T-helper 1 cell treated with Interleukin-12 subunit alpha and Interleukin-12 subunit beta and Interleukin-4 antibody, amounts not matched to agents 30 μg/mL and 1 μg/mL, for 36 hours (primary cell): ENCODE data around the gene NELL1.

ENCODE experiments used
- H3K27ac Mint-ChIP-seq: one replicate; pipeline ENCODE4 v1.8.0; 2021; ENCODE audit warnings: mild to moderate bottlenecking, mixed read lengths
- H3K27me3 Mint-ChIP-seq: one replicate; pipeline ENCODE4 v1.8.0; 2021; ENCODE audit warnings: low read depth, mixed read lengths
- H3K36me3 Mint-ChIP-seq: one replicate; pipeline ENCODE4 v1.8.0; 2021; ENCODE audit warnings: low read depth, mixed read lengths
- H3K4me1 Mint-ChIP-seq: one replicate; pipeline ENCODE4 v1.8.0; 2021; ENCODE audit warnings: low read depth, mixed read lengths
- H3K4me3 Mint-ChIP-seq: one replicate; pipeline ENCODE4 v1.8.0; 2021; ENCODE audit warnings: mild to moderate bottlenecking, moderate library complexity, mixed read lengths
- H3K9me3 Mint-ChIP-seq: one replicate; pipeline ENCODE4 v1.8.0; 2021; ENCODE audit warnings: mixed read lengths

The NELL1 gene

DNA sequence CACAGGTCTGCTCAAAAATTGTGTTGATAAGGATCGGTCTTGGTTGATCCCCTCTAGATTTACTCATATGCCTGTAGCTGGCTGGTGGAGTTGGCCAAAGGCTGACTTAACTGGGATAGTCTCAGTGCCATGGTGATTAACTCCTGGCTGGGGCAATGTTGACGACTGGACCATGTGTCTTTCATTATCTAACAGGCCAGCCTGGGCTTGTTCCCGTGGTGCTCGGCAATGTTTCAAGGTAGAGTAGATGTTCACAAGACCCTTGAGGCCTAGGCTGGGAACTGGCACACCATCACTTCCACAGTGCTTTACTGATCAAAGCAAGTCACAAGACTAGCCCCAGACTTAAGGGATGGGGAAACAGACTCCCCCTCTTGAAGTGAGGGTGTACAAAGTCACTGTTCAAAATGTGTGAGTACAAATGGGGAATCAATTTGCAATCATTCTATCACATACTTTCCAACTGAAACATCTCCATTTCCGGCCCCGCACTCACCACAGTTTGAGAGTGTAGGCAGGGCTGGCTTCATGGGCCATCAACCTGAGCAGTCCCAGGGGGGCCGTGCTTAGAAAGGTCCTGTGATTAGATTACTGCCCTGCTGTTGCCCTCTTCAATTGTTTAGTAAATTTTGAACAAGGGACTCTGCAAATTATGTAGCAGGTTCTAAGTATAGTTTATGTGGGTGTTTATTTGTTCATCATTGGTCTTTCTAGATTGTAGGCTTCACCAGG is 240.8 kb downstream of the NELL1 start:
- Mint-ChIP-seq H3K27me3 (no peaks in the 10 kb centered on the region), H3K9me3 (no peaks in the 10 kb centered on the region), H3K4me1 (no peaks in the 10 kb centered on the region), H3K36me3 (no peaks in the 10 kb centered on the region), H3K4me3 (no peak overlapping the region), H3K27ac (no peak overlapping the region)

- Mint-ChIP-seq H3K27ac (no peak overlapping the region), H3K9me3 (no peaks in the 10 kb centered on the region), H3K36me3 (no peaks in the 10 kb centered on the region), H3K27me3 (no peaks in the 10 kb centered on the region), H3K4me1 (no peaks in the 10 kb centered on the region), H3K4me3 (no peak overlapping the region)
Observed at GRCh38 chr11:20910733-20911132, 241.3 kb downstream of the NELL1 start.

- Mint-ChIP-seq H3K36me3 (no peaks in the 10 kb centered on the region), H3K9me3 (no peaks in the 10 kb centered on the region), H3K27me3 (no peaks in the 10 kb centered on the region), H3K4me3 (no peak overlapping the region), H3K4me1 (no peaks in the 10 kb centered on the region), H3K27ac (no peak overlapping the region)
Observed at GRCh38 chr11:20912065-20912821, 242.9 kb downstream of the NELL1 start.

- no peak overlapping the region for H3K4me3 Mint-ChIP-seq
- H3K9me3 Mint-ChIP-seq, result no peaks in the 10 kb centered on the region
- H3K36me3 Mint-ChIP-seq, result no peaks in the 10 kb centered on the region
- no peaks in the 10 kb centered on the region for H3K4me1 Mint-ChIP-seq
- no peaks in the 10 kb centered on the region for H3K27me3 Mint-ChIP-seq
- H3K27ac Mint-ChIP-seq, result no peak overlapping the region
Observed at GRCh38 chr11:20912922-20913512, 243.6 kb downstream of the NELL1 start.

DNA sequence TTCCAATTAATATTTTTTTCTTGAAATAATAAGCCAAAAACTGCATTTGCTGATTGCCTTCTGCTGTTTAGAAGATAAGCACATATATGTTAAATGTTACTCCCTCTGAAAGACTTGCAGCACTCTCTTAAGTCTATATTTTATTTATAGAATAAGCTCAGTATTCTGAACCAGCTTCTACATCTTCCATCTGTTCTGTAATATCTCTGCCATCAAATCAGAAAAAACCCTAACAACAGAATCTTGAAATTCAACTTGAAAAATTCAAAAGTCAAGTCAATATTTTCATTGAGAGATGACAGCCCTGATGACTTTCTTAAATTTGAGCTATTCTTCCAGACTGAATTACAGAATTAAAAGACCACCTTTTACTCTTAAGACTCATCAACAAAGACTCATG is 247.9 kb downstream of the NELL1 start:
- no peak overlapping the region for H3K27ac Mint-ChIP-seq

DNA sequence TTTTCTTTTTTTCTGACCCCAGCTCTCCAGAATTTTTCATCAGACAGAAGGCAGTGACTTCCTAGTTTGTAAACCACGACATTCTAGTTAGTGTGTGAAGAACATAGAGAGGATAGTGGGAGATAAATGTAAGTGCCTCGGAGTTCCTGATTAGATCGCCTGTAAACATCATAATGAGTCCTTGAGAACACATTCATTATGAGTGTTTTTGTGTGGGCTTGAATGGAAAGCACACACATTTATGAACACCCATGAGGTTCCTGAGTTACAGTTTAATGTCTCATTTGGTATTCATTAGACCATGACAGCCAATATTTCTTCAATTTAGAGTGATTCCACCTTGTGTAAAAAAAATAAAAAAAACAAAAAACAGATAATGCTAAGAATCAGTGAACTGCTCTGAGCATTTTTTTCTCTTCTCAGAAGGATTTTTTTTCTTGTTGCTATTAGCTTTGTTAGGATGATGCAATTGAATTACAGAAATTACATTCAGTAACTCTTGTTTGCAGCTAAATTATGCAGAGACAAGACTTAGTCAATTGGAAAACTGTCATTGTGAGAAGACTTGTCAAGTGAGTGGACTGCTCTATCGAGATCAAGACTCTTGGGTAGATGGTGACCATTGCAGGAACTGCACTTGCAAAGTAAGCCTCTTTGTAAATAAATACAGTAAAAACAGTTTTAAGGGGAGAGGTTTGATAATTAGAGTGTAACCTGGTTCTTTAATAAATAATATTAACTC is 257.6 kb downstream of the NELL1 start:
- Mint-ChIP-seq H3K36me3 (no peaks in the 10 kb centered on the region), H3K4me3 (no peak overlapping the region), H3K27ac (no peak overlapping the region), H3K27me3 (no peaks in the 10 kb centered on the region), H3K4me1 (no peaks in the 10 kb centered on the region), H3K9me3 (no peaks in the 10 kb centered on the region)

More for the DNA sequence above, 247.9 kb downstream of the NELL1 start:
- Mint-ChIP-seq H3K27me3 (no peaks in the 10 kb centered on the region), H3K9me3 (no peaks in the 10 kb centered on the region), H3K4me3 (no peak overlapping the region), H3K4me1 (no peaks in the 10 kb centered on the region), H3K36me3 (no peaks in the 10 kb centered on the region)

DNA sequence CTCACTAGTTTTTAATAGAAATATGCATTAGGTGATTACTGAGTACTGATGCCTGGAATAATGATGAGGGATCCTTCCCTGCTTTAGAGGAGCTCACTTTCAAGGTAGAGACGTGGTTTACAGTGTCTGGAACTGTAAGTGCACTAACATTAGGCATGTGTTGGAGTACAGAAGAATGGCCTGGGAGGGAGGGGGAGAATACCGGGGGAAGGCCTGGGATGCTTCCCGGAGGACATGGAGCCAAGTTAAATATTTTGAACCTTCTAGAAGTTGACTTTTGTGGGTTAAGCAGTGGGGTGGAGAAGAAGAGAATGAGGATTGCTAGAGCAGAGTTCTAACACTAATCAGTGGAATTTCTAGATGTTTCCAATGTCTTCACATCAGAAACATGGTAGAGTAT is 261.6 kb downstream of the NELL1 start:
- Mint-ChIP-seq H3K4me3 (no peak overlapping the region), H3K27ac (no peak overlapping the region), H3K9me3 (no peaks in the 10 kb centered on the region), H3K36me3 (no peaks in the 10 kb centered on the region), H3K4me1 (no peaks in the 10 kb centered on the region), H3K27me3 (no peaks in the 10 kb centered on the region)

- no peaks in the 10 kb centered on the region for H3K9me3 Mint-ChIP-seq
- H3K36me3 Mint-ChIP-seq, result no peaks in the 10 kb centered on the region
- no peaks in the 10 kb centered on the region for H3K27me3 Mint-ChIP-seq
- no peak overlapping the region for H3K4me3 Mint-ChIP-seq
- H3K4me1 Mint-ChIP-seq, result no peaks in the 10 kb centered on the region
- H3K27ac Mint-ChIP-seq, result no peak overlapping the region
Observed at GRCh38 chr11:20933086-20933485, 263.7 kb downstream of the NELL1 start.

DNA sequence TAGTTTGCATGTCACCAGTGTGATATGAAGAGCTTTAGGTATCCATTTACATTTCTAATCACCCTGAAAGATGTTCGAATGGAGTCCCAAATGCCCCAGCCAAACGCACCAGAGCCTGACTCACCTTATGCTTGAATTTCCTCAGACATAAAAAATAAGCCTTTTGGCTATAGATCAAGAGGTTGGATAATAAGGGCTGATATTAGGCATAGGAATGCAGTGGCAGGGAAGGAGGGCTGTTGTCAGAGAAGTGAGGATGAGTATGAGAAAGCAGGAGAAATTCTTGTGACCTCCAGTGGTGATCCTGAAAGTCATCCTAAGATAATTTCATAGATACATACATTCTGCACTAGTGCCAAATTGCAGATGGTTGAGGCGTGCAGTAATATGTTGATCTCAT is 264.6 kb downstream of the NELL1 start:
- no peak overlapping the region for H3K4me3 Mint-ChIP-seq
- H3K9me3 Mint-ChIP-seq, result no peaks in the 10 kb centered on the region
- no peaks in the 10 kb centered on the region for H3K4me1 Mint-ChIP-seq
- no peaks in the 10 kb centered on the region for H3K36me3 Mint-ChIP-seq
- H3K27me3 Mint-ChIP-seq, result no peaks in the 10 kb centered on the region
- no peak overlapping the region for H3K27ac Mint-ChIP-seq

DNA sequence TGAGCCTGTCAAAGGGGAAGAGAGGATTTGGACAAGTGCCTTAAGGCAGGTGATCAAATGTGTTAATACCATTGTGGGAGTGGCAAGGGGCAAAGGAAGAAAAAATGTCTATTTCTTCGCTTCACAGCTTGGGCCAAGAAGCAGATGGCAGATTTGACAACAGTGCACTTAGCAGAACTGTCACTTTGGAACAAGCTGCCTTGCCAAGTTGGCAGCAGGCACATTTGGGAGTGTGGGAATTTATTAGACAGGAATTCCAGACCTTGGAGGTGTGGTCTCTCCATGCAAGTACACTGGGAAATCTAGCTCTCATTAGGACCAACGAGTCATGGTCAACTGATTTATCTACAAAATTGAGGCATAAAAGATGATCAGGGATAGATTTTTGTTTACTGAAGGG is 265.1 kb downstream of the NELL1 start:
- Mint-ChIP-seq H3K27ac (no peak overlapping the region), H3K4me1 (no peaks in the 10 kb centered on the region), H3K4me3 (no peak overlapping the region), H3K27me3 (no peaks in the 10 kb centered on the region), H3K9me3 (no peaks in the 10 kb centered on the region), H3K36me3 (no peaks in the 10 kb centered on the region)

DNA sequence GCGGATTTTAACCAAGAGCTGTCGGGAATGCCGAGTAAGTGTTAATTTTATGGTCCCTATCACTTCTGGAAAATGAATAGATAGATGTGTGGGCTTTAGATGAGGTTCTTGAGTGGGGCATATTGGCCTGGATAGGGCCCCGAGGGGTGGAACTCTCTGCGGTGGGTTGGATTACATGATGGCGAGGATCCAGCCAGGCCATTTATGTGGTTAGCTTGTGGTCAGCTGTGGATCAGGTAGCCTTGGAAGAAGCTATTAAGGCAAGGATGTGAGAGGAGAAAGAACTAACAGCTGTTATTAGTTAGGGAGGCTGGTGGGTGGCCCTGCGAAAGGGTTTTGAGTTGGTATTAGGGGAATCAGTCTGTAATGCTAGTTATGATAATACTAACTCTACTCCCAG is 268.4 kb downstream of the NELL1 start:
- Mint-ChIP-seq H3K4me1 (no peaks in the 10 kb centered on the region), H3K4me3 (no peak overlapping the region), H3K9me3 (no peaks in the 10 kb centered on the region), H3K27me3 (no peaks in the 10 kb centered on the region), H3K27ac (no peak overlapping the region), H3K36me3 (no peaks in the 10 kb centered on the region)

- Mint-ChIP-seq H3K36me3 (no peaks in the 10 kb centered on the region), H3K4me3 (no peak overlapping the region), H3K27me3 (no peaks in the 10 kb centered on the region), H3K9me3 (no peaks in the 10 kb centered on the region), H3K4me1 (no peaks in the 10 kb centered on the region), H3K27ac (no peak overlapping the region)
Observed at GRCh38 chr11:20949585-20949984, 280.2 kb downstream of the NELL1 start.

GRCh38 chr11:20962581-20962980 is 293.2 kb downstream of the NELL1 start:
- Mint-ChIP-seq H3K36me3 (no peaks in the 10 kb centered on the region), H3K4me1 (no peaks in the 10 kb centered on the region)

DNA sequence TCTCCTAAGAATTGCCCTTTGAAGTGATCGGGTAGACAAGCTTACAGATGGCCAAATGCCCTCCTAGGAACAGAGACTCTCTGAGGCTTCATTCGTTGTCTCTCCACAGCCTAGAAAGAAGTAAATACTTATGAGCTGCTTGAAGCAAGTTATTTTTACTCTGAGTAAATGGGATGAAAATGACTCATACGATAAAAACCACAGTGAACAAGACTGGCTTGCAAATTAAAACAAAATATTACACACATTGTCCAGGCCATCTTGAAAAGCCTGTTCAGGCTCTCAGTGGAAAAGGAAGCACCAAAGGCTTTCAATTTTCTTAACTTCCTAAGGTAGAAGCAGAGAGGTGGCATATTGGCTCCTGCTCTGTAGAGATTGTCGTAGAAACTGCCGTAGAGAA is 294.2 kb downstream of the NELL1 start:
- H3K4me1 Mint-ChIP-seq, result no peaks in the 10 kb centered on the region
- H3K36me3 Mint-ChIP-seq, result no peaks in the 10 kb centered on the region
- H3K27ac Mint-ChIP-seq, result no peak overlapping the region
- no peaks in the 10 kb centered on the region for H3K27me3 Mint-ChIP-seq
- peaks cover 4% of the 10 kb centered on the region for H3K9me3 Mint-ChIP-seq
- H3K4me3 Mint-ChIP-seq, result no peak overlapping the region

More at GRCh38 chr11:20962581-20962980, 293.2 kb downstream of the NELL1 start:
- Mint-ChIP-seq H3K27me3 (no peaks in the 10 kb centered on the region), H3K9me3 (peaks cover 4% of the 10 kb centered on the region), H3K27ac (no peak overlapping the region), H3K4me3 (no peak overlapping the region)
